SK-N-DZ (cell line): ENCODE results near the gene PTGDS.
A peak's percentile ranks its signal among the peaks of the same experiment; 100 is the strongest.

Source experiments
- DNase-seq: peaks from one replicate; pipeline ENCODE4 v3.0.0-alpha.2; 2015; ENCODE audit warnings: low spot score

PTGDS gene

GRCh38 chr9:136945333-136946227 lies 31.7 kb upstream of the PTGDS start:
- no peak for DNase-seq

- DNase-seq, result no peak
These were observed 30.9 kb upstream of the PTGDS start for GRCh38 chr9:136946228-136947027.

GRCh38 chr9:136947028-136947891 lies 30.0 kb upstream of the PTGDS start:
- no peak for DNase-seq

- DNase-seq, result peak; percentile 71
These were observed 29.3 kb upstream of the PTGDS start for GRCh38 chr9:136947955-136948510.

GRCh38 chr9:136949239-136949816 lies 28.0 kb upstream of the PTGDS start:
- DNase-seq, result no peak

- DNase-seq, result peak; percentile 93
These were observed 27.3 kb upstream of the PTGDS start for GRCh38 chr9:136949817-136950655.

GRCh38 chr9:136950656-136951276 lies 26.5 kb upstream of the PTGDS start:
- DNase-seq, result no peak

GRCh38 chr9:136951541-136952320 lies 25.6 kb upstream of the PTGDS start, which contains the start of gene LCN12:
Gene LCN12, plus strand, starts transcription at chr9:136952273. Its CDS starts 55 bp downstream, at chr9:136952328.
- DNase-seq, result no peak

- DNase-seq, result no peak
These were observed 24.9 kb upstream of the PTGDS start for GRCh38 chr9:136952321-136952850.

GRCh38 chr9:136952876-136953770 lies 24.2 kb upstream of the PTGDS start:
- no peak for DNase-seq

- DNase-seq, result no peak
These were observed 23.5 kb upstream of the PTGDS start for GRCh38 chr9:136953771-136954269.

- no peak for DNase-seq
These were observed 22.8 kb upstream of the PTGDS start for GRCh38 chr9:136954270-136955083.

- DNase-seq, result no peak
These were observed 21.9 kb upstream of the PTGDS start for GRCh38 chr9:136955202-136955942.

- DNase-seq, result no peak
These were observed 21.4 kb upstream of the PTGDS start for GRCh38 chr9:136955943-136956335.

- DNase-seq, result no peak
These were observed 20.7 kb upstream of the PTGDS start for GRCh38 chr9:136956604-136957003.

GRCh38 chr9:136957461-136957860 lies 19.8 kb upstream of the PTGDS start:
- no peak for DNase-seq
